Astrocyte of the cerebellum (primary cell): Measurements from ENCODE around the gene EIF4G1.

ENCODE experiments used
- DNase-seq: peaks from one replicate; pipeline ENCODE4 v3.0.0-alpha.2; 2011; ENCODE audit warnings: low read depth
- H3K4me3 ChIP-seq: 2 replicates; pipeline ENCODE4 v1.5.1; 2011; ENCODE audit warnings: mild to moderate bottlenecking, low read depth, low read length, moderate library complexity
- in situ Hi-C: cut with HindIII; loops from 2 replicates; pipeline ENCODE4 v1.10.0; 2017; ENCODE audit warnings: low sequenced_read_pairs
- TF ChIP-seq, protein P1 (sequence below): IDR thresholded peaks from 2 replicates; pipeline ENCODE4 v1.5.1; 2012; ENCODE audit warnings: low read length, low read depth, moderate library complexity, mild to moderate bottlenecking; ENCODE audit errors: missing control alignments

EIF4G1 gene

DNA sequence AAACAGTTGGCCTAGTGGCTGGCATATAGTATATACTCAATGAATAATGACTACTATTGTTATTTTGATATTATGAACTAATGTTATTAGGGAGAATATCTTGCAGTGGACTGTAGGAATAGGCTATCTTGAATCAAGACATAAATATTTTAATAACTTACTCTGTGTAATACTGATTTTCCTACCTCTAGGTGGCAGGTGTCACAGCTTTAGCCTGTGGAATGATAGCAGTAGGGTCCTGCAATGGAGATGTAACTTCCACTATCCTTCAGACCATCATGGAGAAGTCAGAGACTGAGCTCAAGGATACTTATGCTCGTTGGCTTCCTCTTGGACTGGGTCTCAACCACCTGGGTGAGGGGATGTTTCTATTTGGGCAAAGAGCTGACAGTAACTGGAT lies 8.8 kb upstream of the EIF4G1 start:
- TF ChIP-seq, protein P1, sequence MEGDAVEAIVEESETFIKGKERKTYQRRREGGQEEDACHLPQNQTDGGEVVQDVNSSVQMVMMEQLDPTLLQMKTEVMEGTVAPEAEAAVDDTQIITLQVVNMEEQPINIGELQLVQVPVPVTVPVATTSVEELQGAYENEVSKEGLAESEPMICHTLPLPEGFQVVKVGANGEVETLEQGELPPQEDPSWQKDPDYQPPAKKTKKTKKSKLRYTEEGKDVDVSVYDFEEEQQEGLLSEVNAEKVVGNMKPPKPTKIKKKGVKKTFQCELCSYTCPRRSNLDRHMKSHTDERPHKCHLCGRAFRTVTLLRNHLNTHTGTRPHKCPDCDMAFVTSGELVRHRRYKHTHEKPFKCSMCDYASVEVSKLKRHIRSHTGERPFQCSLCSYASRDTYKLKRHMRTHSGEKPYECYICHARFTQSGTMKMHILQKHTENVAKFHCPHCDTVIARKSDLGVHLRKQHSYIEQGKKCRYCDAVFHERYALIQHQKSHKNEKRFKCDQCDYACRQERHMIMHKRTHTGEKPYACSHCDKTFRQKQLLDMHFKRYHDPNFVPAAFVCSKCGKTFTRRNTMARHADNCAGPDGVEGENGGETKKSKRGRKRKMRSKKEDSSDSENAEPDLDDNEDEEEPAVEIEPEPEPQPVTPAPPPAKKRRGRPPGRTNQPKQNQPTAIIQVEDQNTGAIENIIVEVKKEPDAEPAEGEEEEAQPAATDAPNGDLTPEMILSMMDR, result peak; percentile 58
- no peak for DNase-seq
- in situ Hi-C loops, result no loop called here
- H3K4me3 ChIP-seq, result no peak overlapping the region

DNA sequence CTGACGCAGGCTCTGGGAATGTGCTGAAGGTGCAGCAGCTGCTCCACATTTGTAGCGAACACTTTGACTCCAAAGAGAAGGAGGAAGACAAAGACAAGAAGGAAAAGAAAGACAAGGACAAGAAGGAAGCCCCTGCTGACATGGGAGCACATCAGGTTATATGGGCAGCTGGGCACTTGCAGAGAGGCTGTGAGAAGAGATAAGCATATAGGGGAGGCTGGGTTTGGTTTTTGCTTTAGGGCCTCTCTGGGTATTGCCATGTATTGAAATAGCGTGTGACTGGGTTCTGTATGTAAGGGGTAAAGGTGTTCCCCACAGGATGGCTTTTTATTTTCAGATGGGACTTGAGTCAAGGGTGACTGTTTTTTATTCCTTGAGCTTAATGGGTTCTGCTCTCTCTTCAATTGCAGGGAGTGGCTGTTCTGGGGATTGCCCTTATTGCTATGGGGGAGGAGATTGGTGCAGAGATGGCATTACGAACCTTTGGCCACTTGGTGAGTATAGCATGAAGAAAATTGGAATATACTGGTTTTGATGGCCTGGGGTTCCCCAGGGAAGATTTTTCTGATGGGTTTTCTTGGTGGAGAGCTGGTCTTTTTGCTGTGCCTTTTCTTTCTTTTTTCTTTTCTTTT lies 7.9 kb upstream of the EIF4G1 start:
- TF ChIP-seq, protein P1, result no peak
- DNase-seq, result no peak
- in situ Hi-C loops, result no loop called here
- H3K4me3 ChIP-seq, result no peak overlapping the region

DNA sequence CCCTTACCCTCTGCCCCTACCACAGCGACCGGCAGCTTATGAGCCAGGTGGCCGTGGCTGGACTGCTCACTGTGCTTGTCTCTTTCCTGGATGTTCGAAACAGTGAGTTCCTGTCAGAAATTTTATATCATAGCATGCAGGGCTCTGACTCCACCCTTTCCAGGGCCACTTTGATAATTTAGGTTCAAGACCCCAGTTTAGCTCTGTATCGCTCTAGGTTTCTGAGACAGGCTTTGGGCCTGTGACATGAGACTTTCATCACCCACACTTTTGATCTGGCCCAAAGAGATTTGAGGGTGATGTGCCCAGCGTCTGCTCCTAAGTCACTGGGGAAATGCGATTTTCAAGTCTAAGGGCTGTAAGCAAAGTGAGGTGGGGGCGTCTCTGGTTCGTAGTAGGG lies 6.5 kb upstream of the EIF4G1 start:
- in situ Hi-C loops, result no loop called here
- TF ChIP-seq, protein P1, result no peak
- H3K4me3 ChIP-seq, result no peak overlapping the region
- DNase-seq, result no peak

DNA sequence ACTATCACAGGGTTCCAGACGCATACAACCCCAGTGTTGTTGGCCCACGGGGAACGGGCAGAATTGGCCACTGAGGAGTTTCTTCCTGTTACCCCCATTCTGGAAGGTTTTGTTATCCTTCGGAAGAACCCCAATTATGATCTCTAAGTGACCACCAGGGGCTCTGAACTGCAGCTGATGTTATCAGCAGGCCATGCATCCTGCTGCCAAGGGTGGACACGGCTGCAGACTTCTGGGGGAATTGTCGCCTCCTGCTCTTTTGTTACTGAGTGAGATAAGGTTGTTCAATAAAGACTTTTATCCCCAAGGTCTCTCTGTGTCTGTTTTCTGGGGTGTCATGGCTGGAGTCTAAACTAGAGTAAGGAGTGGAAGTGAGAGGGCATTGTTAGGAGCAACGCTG lies 5.7 kb upstream of the EIF4G1 start:
- no peak overlapping the region for H3K4me3 ChIP-seq
- DNase-seq, result no peak
- TF ChIP-seq, protein P1, result no peak
- in situ Hi-C loops, result no loop called here

DNA sequence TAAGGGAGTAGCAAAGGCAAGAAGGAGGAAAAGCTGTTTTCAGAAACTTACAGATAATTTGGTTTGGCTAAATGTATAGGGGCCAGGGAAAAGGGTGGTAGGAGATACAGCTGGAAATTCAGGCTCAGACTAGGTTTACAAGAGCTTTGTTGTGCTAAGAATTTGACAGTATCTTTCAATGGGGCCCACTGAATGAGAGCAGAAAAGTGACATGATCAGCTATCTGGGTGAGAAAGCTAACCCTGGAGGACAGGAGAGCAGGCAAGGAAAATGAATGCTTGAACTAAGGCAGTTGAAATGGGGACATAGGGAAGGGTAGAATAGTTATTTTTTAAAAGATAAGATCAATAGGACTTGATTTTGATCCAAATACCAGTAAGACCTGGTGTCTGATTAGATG lies 2.8 kb upstream of the EIF4G1 start:
- TF ChIP-seq, protein P1, result no peak

DNA sequence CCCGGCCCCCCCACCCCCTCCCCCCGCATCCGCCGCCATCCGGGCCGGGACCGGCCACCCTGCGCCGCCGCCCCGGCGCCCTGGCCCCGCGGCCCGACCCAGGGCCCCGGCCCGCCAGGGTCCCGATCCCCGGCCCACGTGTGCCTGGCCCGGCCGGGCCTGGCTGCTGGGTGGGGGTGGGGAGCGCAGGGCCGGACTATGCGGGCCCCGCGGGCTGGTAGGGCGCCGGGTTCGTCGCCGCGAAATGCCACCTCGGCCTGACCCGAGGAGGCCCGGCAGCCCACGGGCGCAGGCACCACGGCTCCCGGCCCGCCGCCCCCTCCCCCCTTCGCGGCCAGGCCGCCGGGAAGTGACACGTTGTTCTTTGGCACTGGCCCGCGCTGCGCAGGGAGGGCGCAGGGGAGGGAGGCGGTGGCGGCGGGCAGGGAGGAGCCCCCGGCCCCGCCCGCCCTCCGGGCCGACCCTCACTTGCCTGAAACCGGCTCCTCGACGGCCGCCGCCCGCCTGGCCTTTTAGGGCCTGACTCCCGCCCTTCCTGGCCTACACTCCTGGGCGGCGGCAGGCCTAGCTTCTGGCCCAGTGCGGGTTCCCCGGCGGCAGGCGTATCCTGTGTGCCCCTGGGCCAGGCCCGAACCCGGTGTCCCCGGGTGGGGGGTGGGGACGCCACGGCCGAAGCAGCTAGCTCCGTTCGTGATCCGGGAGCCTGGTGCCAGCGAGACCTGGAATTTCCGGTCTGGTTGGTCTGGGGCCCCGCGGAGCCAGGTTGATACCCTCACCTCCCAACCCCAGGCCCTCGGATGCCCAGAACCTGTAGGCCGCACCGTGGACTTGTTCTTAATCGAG lies 515 bp downstream of the EIF4G1 start:
- TF ChIP-seq, protein P1, result no peak
- peak overlapping the region; percentile 93 for H3K4me3 ChIP-seq
- in situ Hi-C loops, result no loop called here
- no peak for DNase-seq

More for the DNA sequence above, 2.8 kb upstream of the EIF4G1 start:
- DNase-seq, result no peak
- no peak overlapping the region for H3K4me3 ChIP-seq
- in situ Hi-C loops, result no loop called here
